ENCODE data around the gene SYNE3.
A peak's percentile ranks its signal among the peaks of the same experiment; 100 is the strongest.

The SYNE3 gene

DNA sequence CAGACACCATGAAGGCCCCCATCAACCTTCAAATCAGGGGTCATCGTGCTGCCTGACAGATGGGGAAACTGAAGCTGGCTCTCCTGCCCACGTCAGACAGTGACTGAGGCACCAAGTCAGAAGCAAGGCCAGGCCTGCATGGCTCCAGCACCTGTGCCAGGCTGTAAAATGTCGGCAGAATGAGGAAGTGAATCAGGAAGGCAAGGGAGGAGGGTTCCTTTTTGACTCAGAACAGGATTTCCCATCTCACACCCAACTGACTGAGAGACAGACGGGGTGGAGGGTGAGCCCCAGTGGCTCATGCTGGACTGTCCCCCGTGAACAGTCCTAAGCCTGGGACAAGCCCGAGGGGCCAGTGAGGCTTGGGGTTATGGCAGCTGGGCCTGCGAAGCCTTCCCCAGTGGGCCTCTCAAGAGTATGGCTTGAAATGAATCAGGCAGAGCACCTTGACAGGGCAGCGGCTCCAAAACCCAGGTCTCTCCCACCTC lies 20.9 kb downstream of the SYNE3 start:
- Histone ChIP-seq H3K27me3 (ENCODE audit: low read length) (no peaks in the 10 kb centered on the region), H3K9ac (ENCODE audit: low read length) (no peak overlapping the region), H3K27ac (ENCODE audit: low read depth, low read length) (no peak overlapping the region), H3K4me3 (ENCODE audit: insufficient read depth, low read length, poor library complexity, severe bottlenecking) (no peak overlapping the region), H3K9me2 (replicated peaks; ENCODE audit: insufficient read depth, low read length) (no peaks in the 10 kb centered on the region), H3K79me2 (ENCODE audit: insufficient read depth, low read length) (no peaks in the 10 kb centered on the region), H2AFZ (ENCODE audit: low read depth, low read length, severe bottlenecking) (peak overlapping the region; percentile 32), H3K9me3 (ENCODE audit: insufficient read depth, low read length) (no peaks in the 10 kb centered on the region), H3K36me3 (ENCODE audit: low read length) (no peaks in the 10 kb centered on the region), H3F3A (ENCODE audit: insufficient read depth) (no peaks in the 10 kb centered on the region), H3K4me2 (ENCODE audit: low read depth, low read length, poor library complexity, severe bottlenecking) (no peak overlapping the region), H4K20me1 (ENCODE audit: low read depth, low read length) (no peaks in the 10 kb centered on the region)
- TF ChIP-seq EZH2phosphoT487 (conservative IDR thresholded peaks at IDR 0.05; ENCODE audit: low read length) (no peak), CTCF (IDR thresholded peaks at IDR 0.05; ENCODE audit: insufficient read depth, low read length, poor library complexity, severe bottlenecking) (no peak)

DNA sequence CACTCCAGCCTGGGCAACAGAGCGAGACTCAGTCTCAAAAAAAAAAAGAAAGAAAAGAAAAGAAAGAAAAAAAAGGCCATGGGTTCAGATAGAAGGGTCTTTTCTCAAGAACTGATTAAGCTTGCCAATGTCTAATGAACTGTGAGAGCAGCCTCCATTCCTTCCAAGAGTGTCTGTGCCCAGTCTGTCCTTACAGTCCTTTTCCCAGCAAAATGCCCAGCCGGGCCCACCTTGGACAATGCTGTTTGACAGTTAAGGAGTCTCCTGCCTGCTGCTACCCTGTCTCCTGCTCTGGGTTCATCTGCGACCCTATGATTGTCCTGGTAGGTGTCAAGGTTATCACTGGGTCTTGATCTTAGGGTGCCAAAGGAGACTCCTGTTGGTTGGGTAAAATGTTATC lies 21.4 kb downstream of the SYNE3 start:
- Histone ChIP-seq H3K27me3 (ENCODE audit: low read length) (no peaks in the 10 kb centered on the region), H3K9me3 (ENCODE audit: insufficient read depth, low read length) (no peaks in the 10 kb centered on the region), H3K9ac (ENCODE audit: low read length) (no peak overlapping the region), H3K4me2 (ENCODE audit: low read depth, low read length, poor library complexity, severe bottlenecking) (no peak overlapping the region), H4K20me1 (ENCODE audit: low read depth, low read length) (no peaks in the 10 kb centered on the region), H3K36me3 (ENCODE audit: low read length) (no peaks in the 10 kb centered on the region), H3K27ac (ENCODE audit: low read depth, low read length) (no peak overlapping the region), H3K79me2 (ENCODE audit: insufficient read depth, low read length) (no peaks in the 10 kb centered on the region), H2AFZ (ENCODE audit: low read depth, low read length, severe bottlenecking) (peak overlapping the region; percentile 32), H3F3A (ENCODE audit: insufficient read depth) (no peaks in the 10 kb centered on the region), H3K9me2 (replicated peaks; ENCODE audit: insufficient read depth, low read length) (no peaks in the 10 kb centered on the region), H3K4me3 (ENCODE audit: insufficient read depth, low read length, poor library complexity, severe bottlenecking) (no peak overlapping the region)
- TF ChIP-seq EZH2phosphoT487 (conservative IDR thresholded peaks at IDR 0.05; ENCODE audit: low read length) (no peak), CTCF (IDR thresholded peaks at IDR 0.05; ENCODE audit: insufficient read depth, low read length, poor library complexity, severe bottlenecking) (no peak)

DNA sequence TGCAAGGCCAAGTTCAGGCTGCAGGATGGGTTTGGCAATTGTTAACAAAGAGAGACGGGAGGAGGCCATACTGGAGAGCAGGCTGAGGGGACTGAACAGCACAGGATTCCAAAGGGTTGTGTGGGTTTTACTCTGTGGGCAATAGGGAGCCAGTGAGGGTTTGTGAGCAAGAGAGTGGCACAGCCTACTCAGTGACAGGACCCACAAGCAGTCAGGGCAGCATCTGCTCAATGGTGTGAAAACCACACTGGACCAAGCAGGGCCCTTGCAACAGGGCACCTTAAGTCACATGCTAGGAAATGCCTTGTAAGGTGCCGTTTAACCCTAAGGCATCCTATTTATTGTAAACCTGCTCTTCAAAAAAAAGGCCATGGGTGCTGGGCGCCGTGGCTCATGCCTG lies 22.0 kb downstream of the SYNE3 start:
- H4K20me1 ChIP-seq (ENCODE audit: low read depth, low read length): no peaks in the 10 kb centered on the region

More for the DNA sequence above, 22.0 kb downstream of the SYNE3 start:
- Histone ChIP-seq H3K79me2 (ENCODE audit: insufficient read depth, low read length) (no peaks in the 10 kb centered on the region), H3K4me2 (ENCODE audit: low read depth, low read length, poor library complexity, severe bottlenecking) (no peak overlapping the region), H3K36me3 (ENCODE audit: low read length) (no peaks in the 10 kb centered on the region), H3K4me3 (ENCODE audit: insufficient read depth, low read length, poor library complexity, severe bottlenecking) (no peak overlapping the region), H3K9ac (ENCODE audit: low read length) (no peak overlapping the region), H3K27me3 (ENCODE audit: low read length) (no peaks in the 10 kb centered on the region), H3K9me3 (ENCODE audit: insufficient read depth, low read length) (no peaks in the 10 kb centered on the region), H3F3A (ENCODE audit: insufficient read depth) (no peaks in the 10 kb centered on the region), H3K9me2 (replicated peaks; ENCODE audit: insufficient read depth, low read length) (no peaks in the 10 kb centered on the region), H3K27ac (ENCODE audit: low read depth, low read length) (no peak overlapping the region), H2AFZ (ENCODE audit: low read depth, low read length, severe bottlenecking) (no peak overlapping the region)
- TF ChIP-seq CTCF (IDR thresholded peaks at IDR 0.05; ENCODE audit: insufficient read depth, low read length, poor library complexity, severe bottlenecking): no peak
- no peak for TF ChIP-seq EZH2phosphoT487 (conservative IDR thresholded peaks at IDR 0.05; ENCODE audit: low read length)

Data from SU-DHL-6 (cell line).